GM18909 (cell line): Measurements from ENCODE around the gene MID1.
"Not testable (repeated sequence)": the region's sequence is repeated elsewhere in the genome, so short reads cannot be mapped to it uniquely, and the experiment has no call there.

Experiments
- ATAC-seq: cut with Tn5 transposase; IDR thresholded peaks from one replicate; pipeline ENCODE4 v1.9.1; 2021; ENCODE audit warnings: mild to moderate bottlenecking; ENCODE audit not compliant: unreplicated experiment, poor library complexity

The MID1 gene

GRCh38 chrX:10618961-10619360, 1.4 kb downstream of the MID1 start:
- no peak for ATAC-seq

DNA sequence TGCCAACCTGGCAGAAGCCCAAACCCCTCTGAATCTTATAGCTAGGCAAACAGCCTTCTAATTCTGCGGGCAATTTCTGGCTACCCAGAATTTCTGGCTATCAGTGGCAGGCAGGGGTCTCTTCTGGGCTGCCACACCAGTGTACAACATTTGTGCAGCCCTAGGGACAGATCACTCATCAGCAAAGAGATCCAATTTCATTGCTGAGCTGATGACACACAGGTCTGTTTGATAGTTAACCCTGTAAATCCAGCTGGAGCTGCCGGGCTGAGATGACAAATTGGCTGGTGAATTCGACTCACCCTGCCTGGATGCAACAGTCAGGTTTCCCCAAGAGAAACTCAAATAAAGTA, 2.4 kb downstream of the MID1 start:
- ATAC-seq: no peak

- no peak for ATAC-seq
Measured at GRCh38 chrX:10617186-10617998, 3.0 kb downstream of the MID1 start.

DNA sequence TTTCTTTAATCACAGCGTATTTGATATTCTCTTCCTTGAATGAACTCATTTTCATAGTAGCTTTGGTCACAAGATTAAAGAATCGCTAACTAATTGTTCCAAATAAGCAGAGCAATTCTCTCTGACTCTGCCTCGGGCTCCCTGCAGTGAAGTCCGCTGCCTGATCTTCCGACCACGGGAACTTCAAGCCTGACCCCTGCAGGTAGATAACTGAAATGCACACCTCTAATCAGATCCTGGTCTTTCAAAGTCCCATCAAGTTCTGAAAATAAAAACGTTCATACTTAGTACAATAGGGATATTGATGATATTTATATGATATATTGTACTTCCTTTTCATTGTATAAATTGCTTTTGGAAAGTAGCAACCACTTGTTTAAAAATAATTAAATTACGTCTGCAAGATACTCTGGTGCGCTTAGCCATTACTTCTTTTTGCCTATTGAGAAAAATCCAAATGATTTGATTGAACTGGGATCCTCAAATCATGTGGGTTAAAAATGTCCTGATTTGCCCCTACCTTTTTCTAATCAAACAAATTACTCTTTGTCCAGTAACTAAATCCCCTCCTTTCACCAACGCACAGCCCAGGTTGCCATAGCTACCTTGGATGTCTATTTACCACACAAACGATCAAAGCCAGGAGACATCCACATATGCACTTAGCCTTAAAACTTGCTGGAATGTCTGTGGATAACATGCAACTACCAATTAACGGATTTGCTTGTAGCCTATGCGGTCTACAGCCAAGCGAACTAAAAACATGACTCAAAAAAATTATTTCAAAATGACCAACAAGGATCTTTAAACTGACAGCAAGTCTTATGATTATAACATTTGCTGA, 4.2 kb downstream of the MID1 start:
- ATAC-seq: peak; percentile 70

- ATAC-seq: no peak
Measured at GRCh38 chrX:10612215-10612614, 8.2 kb downstream of the MID1 start.

DNA sequence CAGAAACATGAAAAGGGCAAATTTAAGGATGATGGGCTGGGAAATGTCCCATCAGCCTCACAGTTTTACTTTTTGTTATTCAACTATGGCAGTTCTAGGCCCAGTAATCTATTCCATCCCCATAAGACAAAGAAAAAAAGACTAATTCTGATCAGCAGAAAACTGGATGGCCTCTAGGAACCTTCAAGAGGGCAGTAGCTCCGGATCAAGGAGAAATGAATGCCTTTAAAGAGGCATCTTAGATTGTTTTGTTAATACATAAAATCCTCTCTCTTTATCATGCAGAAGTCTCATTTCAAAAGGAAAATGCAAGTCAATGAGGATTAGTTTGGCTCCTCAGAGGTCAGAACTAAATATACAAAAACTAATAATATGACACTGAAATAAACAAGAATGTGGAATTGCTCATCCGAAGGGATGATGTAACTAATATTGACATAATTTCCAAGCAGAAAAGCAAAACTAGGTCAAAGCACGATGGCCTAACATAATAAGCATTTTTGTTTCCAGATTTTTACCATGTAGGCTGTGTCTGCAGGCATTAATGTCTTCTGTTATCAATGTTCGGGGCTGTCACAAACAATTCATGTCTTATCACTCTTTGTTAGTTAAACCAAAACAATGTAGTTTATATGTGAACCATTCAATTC, 8.8 kb downstream of the MID1 start:
- ATAC-seq: no peak

DNA sequence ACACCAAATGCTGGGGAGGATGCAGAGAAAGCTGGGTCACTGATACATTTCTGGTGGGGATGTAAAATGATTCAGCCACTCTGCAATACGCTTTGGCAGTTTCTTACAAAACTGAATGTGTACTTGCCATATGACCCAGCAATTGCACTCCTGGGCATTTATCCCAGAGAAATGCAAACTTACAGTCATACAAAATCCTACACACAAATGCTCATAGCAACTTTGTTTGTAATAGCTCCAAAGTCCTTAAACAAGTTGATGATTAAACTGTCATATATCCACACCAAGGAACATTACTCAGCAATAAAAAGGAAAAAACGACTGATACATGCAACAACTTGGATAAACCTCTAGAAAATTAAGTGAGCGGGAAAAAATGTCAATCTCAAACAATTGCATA, 12.3 kb downstream of the MID1 start:
- no peak for ATAC-seq

GRCh38 chrX:10607233-10607632, 13.2 kb downstream of the MID1 start:
- ATAC-seq: no peak

DNA sequence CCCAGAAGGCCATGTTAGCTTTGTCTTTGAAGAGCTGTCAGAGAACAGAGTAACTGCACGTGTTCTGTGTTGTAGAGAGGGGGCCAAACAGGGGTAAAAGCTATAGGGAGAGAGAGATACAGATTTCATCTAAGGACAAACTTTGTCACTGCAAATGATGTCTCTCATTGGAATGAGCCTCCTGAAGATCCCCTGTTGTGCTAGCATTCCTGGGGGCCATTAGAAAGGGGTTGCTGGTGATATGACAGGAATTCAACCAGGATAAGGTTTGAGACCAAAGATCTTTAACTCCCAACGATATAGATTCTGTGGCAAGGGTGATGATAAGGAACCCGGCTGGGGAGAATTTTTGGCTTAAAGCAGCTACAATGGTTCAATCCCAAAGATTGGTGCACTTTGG, 16.8 kb downstream of the MID1 start:
- ATAC-seq: no peak

- ATAC-seq: no peak
Measured at GRCh38 chrX:10602646-10603045, 17.7 kb downstream of the MID1 start.

- ATAC-seq: no peak
Measured at GRCh38 chrX:10600479-10600878, 19.9 kb downstream of the MID1 start.

GRCh38 chrX:10598540-10598939, 21.8 kb downstream of the MID1 start:
- no peak for ATAC-seq

DNA sequence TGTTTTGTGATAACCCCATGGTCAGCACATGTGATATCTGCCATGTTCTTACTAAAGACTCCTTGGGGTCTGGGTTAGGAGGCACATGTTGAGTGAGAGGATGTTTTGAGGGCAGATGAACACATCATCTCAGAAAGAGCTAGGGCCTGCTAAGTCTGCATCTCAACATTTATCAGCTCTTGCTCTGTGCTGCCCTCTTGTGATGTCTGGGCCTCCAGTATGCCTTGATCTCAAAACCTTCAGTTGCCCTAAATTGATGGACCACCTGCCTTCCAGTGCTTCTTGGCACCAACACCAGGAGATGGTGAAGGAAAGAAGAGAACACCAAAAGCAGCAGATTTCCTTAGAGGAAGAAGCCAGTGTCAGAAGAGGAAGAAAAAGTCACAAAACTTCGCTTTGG, 22.5 kb downstream of the MID1 start:
- ATAC-seq: no peak

GRCh38 chrX:10591363-10592335, 28.7 kb downstream of the MID1 start:
- no peak for ATAC-seq

- ATAC-seq: not testable (repeated sequence)
Measured at GRCh38 chrX:10589787-10590186, 30.6 kb downstream of the MID1 start.

GRCh38 chrX:10589098-10589497, 31.3 kb downstream of the MID1 start:
- ATAC-seq: no peak

GRCh38 chrX:10584882-10585281, 35.5 kb downstream of the MID1 start:
- ATAC-seq: not testable (repeated sequence)

- ATAC-seq: no peak
Measured at GRCh38 chrX:10582945-10583344, 37.4 kb downstream of the MID1 start.

GRCh38 chrX:10582215-10582733, 38.1 kb downstream of the MID1 start:
- no peak for ATAC-seq
